Subcutaneous abdominal adipose tissue (tissue), 5 donors: Measurements from ENCODE around the gene PTGR3.
A peak's percentile ranks its signal among the peaks of the same experiment; 100 is the strongest.

ENCODE experiments used
- H3K27ac ChIP-seq: one replicate; pipeline ENCODE4 v1.7.0; 2013; ENCODE audit warnings: low read depth, mild to moderate bottlenecking, inconsistent platforms, low read length, moderate library complexity
- H3K27me3 ChIP-seq, 5 donors: one replicate each; pipeline ENCODE4 v1.7.0; 2013; ENCODE audit warnings: low read length in 5 of 5, inconsistent platforms in 1 of 5; ENCODE audit not compliant: control insufficient read depth in 5 of 5, insufficient read depth in 4 of 5
- H3K36me3 ChIP-seq, 5 donors: one replicate each; pipeline ENCODE4 v1.7.0; 2013; ENCODE audit warnings: low read length in 5 of 5; ENCODE audit not compliant: control insufficient read depth in 5 of 5, insufficient read depth in 5 of 5
- H3K4me1 ChIP-seq, 5 donors: one replicate each; pipeline ENCODE4 v1.7.0; 2013; ENCODE audit warnings: low read length in 5 of 5, mild to moderate bottlenecking in 3 of 5, moderate library complexity in 1 of 5; ENCODE audit not compliant: control insufficient read depth in 5 of 5, insufficient read depth in 5 of 5
- H3K4me3 ChIP-seq, 5 donors: one replicate each; pipeline ENCODE4 v1.7.0; 2013; ENCODE audit warnings: low read length in 5 of 5, low read depth in 1 of 5
- H3K9ac ChIP-seq, 5 donors: one replicate each; pipeline ENCODE4 v1.7.0; 2013; ENCODE audit warnings: low read length in 5 of 5, mild to moderate bottlenecking in 4 of 5, moderate library complexity in 3 of 5
- H3K9me3 ChIP-seq, 5 donors: one replicate each; pipeline ENCODE4 v1.7.0; 2013; ENCODE audit warnings: low read length in 5 of 5; ENCODE audit not compliant: control insufficient read depth in 5 of 5
- donor health status: healthy.
- donor health status: healthy.
- donor health status: healthy.
- donor health status: healthy.
- donor health status: healthy.

PTGR3 gene

GRCh38 chr18:75216911-75217689, 8.2 kb upstream of the PTGR3 start:
- Histone ChIP-seq H3K9ac (no peak overlapping the region), H3K4me3 (peak overlapping the region in 3 of 5 donors; percentile 7 to 26 (median 23)), H3K27me3 (no peaks in the 10 kb centered on the region), H3K4me1 (peaks cover 0 to 83% (median 49%) of the 10 kb centered on the region in 5 donors), H3K36me3 (no peaks in the 10 kb centered on the region), H3K9me3 (no peaks in the 10 kb centered on the region), H3K27ac (peak overlapping the region; percentile 43)

- Histone ChIP-seq H3K27ac (peak overlapping the region; percentile 43), H3K4me3 (peak overlapping the region in 3 of 5 donors; percentile 7 to 26 (median 23)), H3K9ac (no peak overlapping the region), H3K9me3 (no peaks in the 10 kb centered on the region), H3K27me3 (no peaks in the 10 kb centered on the region), H3K4me1 (peaks cover 0 to 76% (median 51%) of the 10 kb centered on the region in 5 donors), H3K36me3 (no peaks in the 10 kb centered on the region)
These were observed 7.4 kb upstream of the PTGR3 start for GRCh38 chr18:75216212-75216910.

- H3K36me3 ChIP-seq = no peaks in the 10 kb centered on the region
- no peaks in the 10 kb centered on the region for H3K27me3 ChIP-seq
- peaks cover 0 to 71% (median 46%) of the 10 kb centered on the region in 5 donors for H3K4me1 ChIP-seq
- no peaks in the 10 kb centered on the region for H3K9me3 ChIP-seq
- H3K27ac ChIP-seq = peak overlapping the region; percentile 80
- H3K4me3 ChIP-seq = no peak overlapping the region
- H3K9ac ChIP-seq = no peak overlapping the region
These were observed 6.7 kb upstream of the PTGR3 start for GRCh38 chr18:75215663-75216062.

GRCh38 chr18:75214766-75215510, 6.0 kb upstream of the PTGR3 start:
- no peak overlapping the region for H3K4me3 ChIP-seq
- no peak overlapping the region for H3K9ac ChIP-seq
- peaks cover 2 to 71% (median 47%) of the 10 kb centered on the region in 5 donors for H3K4me1 ChIP-seq
- no peaks in the 10 kb centered on the region for H3K27me3 ChIP-seq
- peak overlapping the region; percentile 80 for H3K27ac ChIP-seq
- H3K9me3 ChIP-seq = no peaks in the 10 kb centered on the region
- H3K36me3 ChIP-seq = no peaks in the 10 kb centered on the region

- Histone ChIP-seq H3K9me3 (no peaks in the 10 kb centered on the region), H3K4me3 (peak overlapping the region in 1 of 5 donors; percentile 74), H3K9ac (peak overlapping the region in 1 of 5 donors; percentile 12), H3K27ac (peak overlapping the region; percentile 80), H3K36me3 (no peaks in the 10 kb centered on the region), H3K4me1 (peaks cover 2 to 70% (median 49%) of the 10 kb centered on the region in 5 donors), H3K27me3 (no peaks in the 10 kb centered on the region)
These were observed 5.4 kb upstream of the PTGR3 start for GRCh38 chr18:75214332-75214690.

GRCh38 chr18:75213611-75214331, 4.8 kb upstream of the PTGR3 start:
- no peaks in the 10 kb centered on the region for H3K27me3 ChIP-seq
- peak overlapping the region in 2 of 5 donors; percentile 68 to 74 for H3K4me3 ChIP-seq
- H3K36me3 ChIP-seq = no peaks in the 10 kb centered on the region
- H3K9me3 ChIP-seq = no peaks in the 10 kb centered on the region
- peak overlapping the region in 1 of 5 donors; percentile 12 for H3K9ac ChIP-seq
- H3K27ac ChIP-seq = peak overlapping the region; percentile 80
- peaks cover 2 to 67% (median 49%) of the 10 kb centered on the region in 5 donors for H3K4me1 ChIP-seq

GRCh38 chr18:75212751-75213090, 3.8 kb upstream of the PTGR3 start:
- H3K27me3 ChIP-seq = no peaks in the 10 kb centered on the region
- H3K9me3 ChIP-seq = no peaks in the 10 kb centered on the region
- peak overlapping the region; percentile 80 for H3K27ac ChIP-seq
- peak overlapping the region; percentile 56 to 80 (median 74) for H3K4me3 ChIP-seq
- no peaks in the 10 kb centered on the region for H3K36me3 ChIP-seq
- peaks cover 2 to 65% (median 54%) of the 10 kb centered on the region in 5 donors for H3K4me1 ChIP-seq
- H3K9ac ChIP-seq = peak overlapping the region in 4 of 5 donors; percentile 66 to 72 (median 70)

GRCh38 chr18:75211953-75212750, 3.2 kb upstream of the PTGR3 start:
- H3K4me3 ChIP-seq = peak overlapping the region; percentile 56 to 80 (median 74)
- no peaks in the 10 kb centered on the region for H3K27me3 ChIP-seq
- H3K4me1 ChIP-seq = peaks cover 2 to 69% (median 54%) of the 10 kb centered on the region in 5 donors
- H3K9me3 ChIP-seq = no peaks in the 10 kb centered on the region
- H3K9ac ChIP-seq = peak overlapping the region; percentile 41 to 72 (median 69)
- peak overlapping the region; percentile 80 for H3K27ac ChIP-seq
- no peaks in the 10 kb centered on the region for H3K36me3 ChIP-seq

- no peaks in the 10 kb centered on the region for H3K36me3 ChIP-seq
- H3K9me3 ChIP-seq = no peaks in the 10 kb centered on the region
- H3K9ac ChIP-seq = peak overlapping the region in 2 of 5 donors; percentile 69 to 70
- H3K27ac ChIP-seq = peak overlapping the region; percentile 80
- peaks cover 2 to 69% (median 54%) of the 10 kb centered on the region in 5 donors for H3K4me1 ChIP-seq
- peak overlapping the region in 4 of 5 donors; percentile 68 to 80 (median 75) for H3K4me3 ChIP-seq
- H3K27me3 ChIP-seq = no peaks in the 10 kb centered on the region
These were observed 2.6 kb upstream of the PTGR3 start for GRCh38 chr18:75211626-75211952.
